A549 treated with RU486 at 1 μM for 4 hours (cell line): ENCODE measurements around the gene UNC93B1. TPM values are rescaled to one million over a fixed set of nuclear protein-coding genes. Genes with fewer than 3 reads are reported as not detected.

Source experiments
- total RNA-seq: library from RNA; stranded (reverse); fragments of 200-300 nt; extraction: Qiagen RNA extraction; gene quantifications from 5 replicates; pipeline ENCODE4 v1.2.3, GENCODE V29; 2022; ENCODE audit warnings: low read depth

Gene UNC93B1
- 57.3 to 88.2 TPM (median 74.8 TPM) in 5 replicates for total RNA-seq

GRCh38 chr11:68003846-68004550 is at the start of gene UNC93B1:
TSS of gene UNC93B1 (minus strand) at chr11:68004097. CDS start at chr11:68004043, 54 bp downstream.

DNA sequence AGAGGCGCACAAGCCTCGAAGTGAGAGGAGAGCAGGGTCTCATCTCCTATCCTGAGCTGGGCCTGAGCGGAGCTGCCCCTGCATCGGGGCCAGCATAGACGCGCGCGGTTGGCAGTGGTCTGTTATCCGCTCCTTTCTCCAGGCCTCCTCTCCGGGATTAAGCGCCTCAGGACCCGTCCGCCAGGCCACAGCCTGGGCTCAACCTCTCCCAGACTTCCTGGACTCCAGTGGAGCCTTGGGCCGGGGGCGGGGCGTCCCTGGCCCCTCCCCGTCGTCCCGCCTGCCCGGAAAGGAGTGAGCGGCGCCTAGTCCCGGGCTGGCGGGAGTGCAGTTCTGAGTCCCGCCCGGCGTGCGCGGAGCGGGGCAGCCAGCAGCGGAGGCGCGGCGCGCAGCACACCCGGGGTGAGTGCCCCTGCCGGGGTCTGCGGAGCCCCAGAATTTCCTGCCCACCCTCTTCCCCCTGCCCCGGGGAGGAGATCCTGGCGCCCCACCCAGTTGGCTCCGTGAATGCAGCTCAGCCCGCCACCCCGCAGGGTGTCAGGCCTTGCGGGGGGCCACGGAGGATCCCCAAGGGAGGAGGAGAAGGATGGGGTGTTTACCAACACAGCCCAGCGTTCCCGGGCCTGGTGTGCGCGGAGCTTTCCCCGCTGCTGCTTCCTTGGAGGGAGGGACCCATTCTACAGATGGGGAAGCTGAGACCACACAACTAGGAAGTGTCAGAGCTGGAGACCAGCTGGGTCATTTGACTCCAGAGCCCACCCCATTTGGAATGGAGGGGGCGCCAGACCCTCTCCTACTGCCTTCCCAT is 35.0 kb upstream of the UNC93B1 start, which contains the start of gene TCIRG1:
TCIRG1 (plus strand) TSS at position 308 of the 808 bp plus-strand sequence. CDS start 2,247 bp downstream, outside the sequence.

GRCh38 chr11:68030318-68031143 is 26.6 kb upstream of the UNC93B1 start, which contains the start of gene NDUFS8:
TSS of gene NDUFS8 (plus strand) at chr11:68030681. CDS start at chr11:68032152, 1,471 bp downstream.

DNA sequence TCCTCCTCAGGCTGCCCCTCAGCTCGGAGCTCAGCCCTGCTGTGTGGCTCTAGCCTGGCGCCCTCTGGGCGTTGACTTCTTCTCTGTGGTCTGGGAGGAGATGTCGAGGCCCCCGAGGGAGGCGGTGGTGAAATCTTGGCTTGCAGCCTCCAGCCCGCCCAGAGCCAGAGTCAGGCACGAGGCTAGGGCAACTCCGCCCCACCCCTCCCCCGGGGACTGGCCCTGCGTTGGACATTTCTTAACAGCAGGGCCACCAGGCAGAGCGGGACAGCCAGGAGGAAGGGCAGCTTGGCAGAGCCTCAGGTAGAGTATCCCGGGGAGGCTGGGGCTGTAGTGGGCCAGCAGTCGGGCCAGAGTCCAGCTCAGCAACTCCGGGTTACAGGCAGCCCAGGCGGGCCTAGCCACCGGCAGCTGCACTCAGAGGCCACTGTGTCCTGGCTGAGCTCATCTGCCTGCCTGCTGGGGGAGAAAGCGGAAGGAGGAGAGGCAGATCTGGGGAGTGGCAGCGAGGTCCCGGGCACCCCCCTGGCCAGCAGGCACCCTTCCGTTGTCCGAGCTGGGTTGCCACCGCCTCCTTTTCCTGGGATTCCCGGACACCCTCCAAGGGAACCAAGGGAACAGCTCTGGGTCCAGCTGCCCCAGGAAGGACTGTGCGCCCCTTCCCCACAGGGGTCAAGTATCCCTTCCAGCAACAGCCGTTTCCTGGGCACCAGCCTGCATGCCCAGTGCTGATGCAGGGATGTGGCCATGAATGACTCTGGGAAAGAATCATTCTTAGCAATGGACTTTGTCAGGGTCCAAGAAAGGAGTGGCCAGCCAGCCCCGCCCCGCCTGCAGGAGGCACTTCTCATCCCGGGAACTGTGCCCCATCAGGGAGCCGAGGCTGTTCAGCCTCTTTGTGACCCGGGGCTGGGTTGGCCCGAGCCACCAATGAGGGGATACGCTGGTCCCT is 6.5 kb upstream of the UNC93B1 start, which contains the start of gene ALDH3B1:
ALDH3B1 (plus strand) TSS at position 238 of the 952 bp plus-strand sequence. CDS start 4,971 bp downstream, outside the sequence.

Other genes starting within 250 kb of the UNC93B1 start
- 112 to 141 TPM (median 115 TPM) in 5 replicates for gene ALDH3B1, start 6.2 kb upstream of the UNC93B1 start, total RNA-seq
- gene NDUFS8, start 26.6 kb upstream of the UNC93B1 start, total RNA-seq, result 266 to 400 TPM (median 378 TPM) in 5 replicates
- 77.0 to 167 TPM (median 125 TPM) in 5 replicates for gene TCIRG1, start 34.9 kb upstream of the UNC93B1 start, total RNA-seq
- 26.8 to 33.1 TPM (median 31.7 TPM) in 5 replicates for gene CHKA, start 117.3 kb upstream of the UNC93B1 start, total RNA-seq
- 16.0 to 27.8 TPM (median 20.5 TPM) in 5 replicates for gene KMT5B, start 209.2 kb upstream of the UNC93B1 start, total RNA-seq